Nephron progenitor cell (in vitro differentiated cells): ENCODE data around the gene CIITA.

ENCODE experiments used
- DNase-seq: peaks from one replicate; pipeline ENCODE4 v3.0.0; 2021
- H3K27ac Mint-ChIP-seq: 2 replicates; pipeline ENCODE4 v1.8.0; 2021; ENCODE audit warnings: mild to moderate bottlenecking, moderate library complexity, mixed read lengths
- H3K27me3 Mint-ChIP-seq: 2 replicates; pipeline ENCODE4 v1.8.0; 2021; ENCODE audit warnings: mild to moderate bottlenecking, low read depth, mixed read lengths; ENCODE audit not compliant: poor library complexity
- H3K36me3 Mint-ChIP-seq: 2 replicates; pipeline ENCODE4 v1.8.0; 2021; ENCODE audit warnings: low read depth, mixed read lengths
- H3K4me1 Mint-ChIP-seq: 2 replicates; pipeline ENCODE4 v1.8.0; 2021; ENCODE audit warnings: mixed read lengths
- H3K4me3 Mint-ChIP-seq: 2 replicates; pipeline ENCODE4 v1.8.0; 2021; ENCODE audit warnings: mild to moderate bottlenecking, moderate library complexity, mixed read lengths
- H3K9me3 Mint-ChIP-seq: 2 replicates; pipeline ENCODE4 v1.8.0; 2021; ENCODE audit warnings: mild to moderate bottlenecking, moderate library complexity, mixed read lengths
- CTCF ChIP-seq: fragments of 200-600 bp; sonication (generic); IDR thresholded peaks from 2 replicates; pipeline ENCODE4 v1.5.0; 2021; ENCODE audit warnings: antibody characterized with exemption

The CIITA gene

GRCh38 chr16:10945065-10945787 is 68.2 kb downstream of the CIITA start:
- H3K4me1 Mint-ChIP-seq, result peaks cover 68% of the 10 kb centered on the region
- no peak for TF ChIP-seq CTCF
- H3K27me3 Mint-ChIP-seq, result peaks cover 8% of the 10 kb centered on the region
- no peak for DNase-seq
- peak overlapping the region; percentile 24 for H3K27ac Mint-ChIP-seq
- no peaks in the 10 kb centered on the region for H3K9me3 Mint-ChIP-seq
- H3K36me3 Mint-ChIP-seq, result peaks cover 3% of the 10 kb centered on the region
- peak overlapping the region; percentile 89 for H3K4me3 Mint-ChIP-seq

- TF ChIP-seq CTCF, result no peak
- Mint-ChIP-seq H3K27ac (no peak overlapping the region), H3K9me3 (no peaks in the 10 kb centered on the region), H3K27me3 (peaks cover 3% of the 10 kb centered on the region), H3K4me1 (peaks cover 57% of the 10 kb centered on the region), H3K4me3 (peak overlapping the region; percentile 89), H3K36me3 (no peaks in the 10 kb centered on the region)
- DNase-seq, result no peak
Observed at GRCh38 chr16:10946308-10946707, 69.3 kb downstream of the CIITA start.

GRCh38 chr16:10947211-10947787 is 70.3 kb downstream of the CIITA start:
- H3K9me3 Mint-ChIP-seq, result no peaks in the 10 kb centered on the region
- no peak overlapping the region for H3K4me3 Mint-ChIP-seq
- H3K36me3 Mint-ChIP-seq, result no peaks in the 10 kb centered on the region
- no peak for DNase-seq
- peaks cover 3% of the 10 kb centered on the region for H3K27me3 Mint-ChIP-seq
- peaks cover 57% of the 10 kb centered on the region for H3K4me1 Mint-ChIP-seq
- TF ChIP-seq CTCF, result no peak
- H3K27ac Mint-ChIP-seq, result no peak overlapping the region

- no peak for TF ChIP-seq CTCF
- Mint-ChIP-seq H3K27me3 (peaks cover 9% of the 10 kb centered on the region), H3K9me3 (no peaks in the 10 kb centered on the region), H3K4me1 (peaks cover 43% of the 10 kb centered on the region), H3K36me3 (no peaks in the 10 kb centered on the region), H3K4me3 (no peak overlapping the region), H3K27ac (no peak overlapping the region)
- peak; percentile 21 for DNase-seq
Observed at GRCh38 chr16:10949424-10949970, 72.5 kb downstream of the CIITA start.

- Mint-ChIP-seq H3K9me3 (no peaks in the 10 kb centered on the region), H3K27ac (no peak overlapping the region), H3K4me1 (peaks cover 38% of the 10 kb centered on the region), H3K27me3 (peaks cover 9% of the 10 kb centered on the region), H3K36me3 (no peaks in the 10 kb centered on the region), H3K4me3 (no peak overlapping the region)
- no peak for DNase-seq
- no peak for TF ChIP-seq CTCF
Observed at GRCh38 chr16:10950393-10950792, 73.4 kb downstream of the CIITA start.
